ENCODE measurements around the gene OMP. TPM values are rescaled to one million over a fixed set of nuclear protein-coding genes. Genes with fewer than 3 reads are reported as not detected.

The OMP gene
- total and polyA plus RNA-seq, 2 of the 13 experiments (the other 11 are each of a cell fraction or from before 2014, with no cell fraction given): not detected

DNA sequence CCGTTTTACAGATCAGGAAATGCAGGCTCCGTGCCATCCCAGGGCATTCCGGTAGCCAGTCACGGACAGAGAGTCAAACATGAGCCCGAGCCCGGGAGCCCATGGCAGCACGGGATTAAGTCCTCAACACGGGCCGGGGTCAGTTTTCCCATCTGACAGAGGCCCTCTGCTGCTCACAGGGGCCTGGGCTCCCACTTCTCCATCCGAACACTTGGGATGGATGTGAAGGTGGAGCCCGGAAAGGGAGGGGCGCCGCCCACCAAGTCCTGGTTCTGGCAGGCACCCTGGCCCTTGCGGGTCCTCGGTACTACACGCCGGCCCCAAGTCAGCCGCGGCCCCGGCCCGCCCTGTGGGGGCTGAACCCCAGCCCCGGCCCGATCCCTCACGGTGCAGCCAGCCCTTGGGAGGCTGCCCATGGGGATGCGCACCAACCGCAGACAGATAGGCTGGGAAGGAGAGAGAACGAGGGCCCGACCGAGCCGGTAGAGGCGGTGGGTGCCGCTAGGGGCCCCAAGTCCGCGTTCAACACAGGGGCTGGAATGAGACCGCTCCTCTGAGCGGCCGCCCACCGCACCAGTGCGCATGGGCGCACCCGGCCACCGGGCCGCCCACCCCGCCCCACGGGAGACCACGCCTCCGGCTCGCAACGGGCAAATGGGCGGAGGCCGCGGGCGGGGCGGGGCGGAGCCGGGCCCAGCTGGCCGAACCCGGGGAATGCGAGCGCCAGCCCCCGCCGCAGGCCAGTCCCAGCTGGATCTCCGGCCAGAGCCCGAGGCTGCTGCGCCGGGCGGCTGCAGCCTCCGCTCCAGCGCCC, 36.2 kb upstream of the OMP start, which contains the start of gene CAPN5 (continued):
- TF ChIP-seq SP140L (CRISPR knock-in tag; IDR thresholded peaks at IDR 0.05; ENCODE audit: borderline replicate concordance) (no peak), GATAD1 (CRISPR knock-in tag; IDR thresholded peaks at IDR 0.05) (peak; percentile 4; the same call in 1 of the 2 replicates), CBX1 (IDR thresholded peaks at IDR 0.05; ENCODE audit: low read depth) (no peak), ZNF337 (CRISPR knock-in tag; IDR thresholded peaks at IDR 0.05; ENCODE audit: borderline replicate concordance, low read depth) (peak; percentile 35; the same call in 1 of the 2 replicates), ZNF205 (CRISPR knock-in tag; IDR thresholded peaks at IDR 0.05) (peak; percentile 47; the same call in 1 of the 2 replicates), ZNF547 (CRISPR knock-in tag; IDR thresholded peaks at IDR 0.05) (peak; percentile 73), ZNF33B (CRISPR knock-in tag; IDR thresholded peaks at IDR 0.05) (0 out of 2 replicates have a peak, but pooled peaks have one; percentile 18), ARID2 (CRISPR knock-in tag; IDR thresholded peaks at IDR 0.05; ENCODE audit: borderline replicate concordance) (0 out of 2 replicates have a peak, but pooled peaks have one; percentile 46), HNF4G (IDR thresholded peaks at IDR 0.05; ENCODE audit: borderline replicate concordance, low read depth, low read length) (no peak), HNF4G (CRISPR knock-in tag; IDR thresholded peaks at IDR 0.05; ENCODE audit: borderline replicate concordance, low read depth) (0 out of 2 replicates have a peak, but pooled peaks have one; percentile 47), PRPF4 (IDR thresholded peaks at IDR 0.05; ENCODE audit: low read depth, low read length, poor library complexity, severe bottlenecking) (no peak), HMGA1 (CRISPR knock-in tag; conservative IDR thresholded peaks at IDR 0.05) (no peak), HMG20A (CRISPR knock-in tag; IDR thresholded peaks at IDR 0.05; ENCODE audit: borderline replicate concordance) (no peak), ZNF724P (CRISPR knock-in tag; IDR thresholded peaks at IDR 0.05; ENCODE audit: borderline replicate concordance) (0 out of 2 replicates have a peak, but pooled peaks have one; percentile 68), ZFYVE20 (CRISPR knock-in tag; IDR thresholded peaks at IDR 0.05; ENCODE audit: borderline replicate concordance, low read depth) (no peak)
- TF ChIP-seq, protein P1, sequence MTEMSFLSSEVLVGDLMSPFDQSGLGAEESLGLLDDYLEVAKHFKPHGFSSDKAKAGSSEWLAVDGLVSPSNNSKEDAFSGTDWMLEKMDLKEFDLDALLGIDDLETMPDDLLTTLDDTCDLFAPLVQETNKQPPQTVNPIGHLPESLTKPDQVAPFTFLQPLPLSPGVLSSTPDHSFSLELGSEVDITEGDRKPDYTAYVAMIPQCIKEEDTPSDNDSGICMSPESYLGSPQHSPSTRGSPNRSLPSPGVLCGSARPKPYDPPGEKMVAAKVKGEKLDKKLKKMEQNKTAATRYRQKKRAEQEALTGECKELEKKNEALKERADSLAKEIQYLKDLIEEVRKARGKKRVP (CRISPR knock-in tag; IDR thresholded peaks at IDR 0.05): 0 out of 4 replicates have a peak, but pooled peaks of 1 of the 2 experiments have one; percentile 16
- TF ChIP-seq, protein P2, sequence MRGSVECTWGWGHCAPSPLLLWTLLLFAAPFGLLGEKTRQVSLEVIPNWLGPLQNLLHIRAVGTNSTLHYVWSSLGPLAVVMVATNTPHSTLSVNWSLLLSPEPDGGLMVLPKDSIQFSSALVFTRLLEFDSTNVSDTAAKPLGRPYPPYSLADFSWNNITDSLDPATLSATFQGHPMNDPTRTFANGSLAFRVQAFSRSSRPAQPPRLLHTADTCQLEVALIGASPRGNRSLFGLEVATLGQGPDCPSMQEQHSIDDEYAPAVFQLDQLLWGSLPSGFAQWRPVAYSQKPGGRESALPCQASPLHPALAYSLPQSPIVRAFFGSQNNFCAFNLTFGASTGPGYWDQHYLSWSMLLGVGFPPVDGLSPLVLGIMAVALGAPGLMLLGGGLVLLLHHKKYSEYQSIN (CRISPR knock-in tag; IDR thresholded peaks at IDR 0.05; ENCODE audit: borderline replicate concordance): no peak
- TF ChIP-seq, protein P3, sequence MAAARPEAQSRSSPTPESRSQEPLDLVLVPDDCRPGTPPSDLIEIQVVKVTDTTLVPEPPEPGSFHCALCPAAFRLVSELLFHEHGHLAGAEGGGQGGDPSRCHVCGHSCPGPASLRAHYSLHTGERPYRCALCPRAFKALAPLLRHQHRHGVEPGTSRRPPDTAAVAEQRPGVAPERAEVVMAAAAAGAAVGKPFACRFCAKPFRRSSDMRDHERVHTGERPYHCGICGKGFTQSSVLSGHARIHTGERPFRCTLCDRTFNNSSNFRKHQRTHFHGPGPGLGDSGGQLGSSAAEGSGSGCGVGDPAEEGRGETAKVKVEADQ (CRISPR knock-in tag; IDR thresholded peaks at IDR 0.05; ENCODE audit: borderline replicate concordance): peak; percentile 84; the same call in 1 of the 2 replicates
- TF ChIP-seq, protein P4, sequence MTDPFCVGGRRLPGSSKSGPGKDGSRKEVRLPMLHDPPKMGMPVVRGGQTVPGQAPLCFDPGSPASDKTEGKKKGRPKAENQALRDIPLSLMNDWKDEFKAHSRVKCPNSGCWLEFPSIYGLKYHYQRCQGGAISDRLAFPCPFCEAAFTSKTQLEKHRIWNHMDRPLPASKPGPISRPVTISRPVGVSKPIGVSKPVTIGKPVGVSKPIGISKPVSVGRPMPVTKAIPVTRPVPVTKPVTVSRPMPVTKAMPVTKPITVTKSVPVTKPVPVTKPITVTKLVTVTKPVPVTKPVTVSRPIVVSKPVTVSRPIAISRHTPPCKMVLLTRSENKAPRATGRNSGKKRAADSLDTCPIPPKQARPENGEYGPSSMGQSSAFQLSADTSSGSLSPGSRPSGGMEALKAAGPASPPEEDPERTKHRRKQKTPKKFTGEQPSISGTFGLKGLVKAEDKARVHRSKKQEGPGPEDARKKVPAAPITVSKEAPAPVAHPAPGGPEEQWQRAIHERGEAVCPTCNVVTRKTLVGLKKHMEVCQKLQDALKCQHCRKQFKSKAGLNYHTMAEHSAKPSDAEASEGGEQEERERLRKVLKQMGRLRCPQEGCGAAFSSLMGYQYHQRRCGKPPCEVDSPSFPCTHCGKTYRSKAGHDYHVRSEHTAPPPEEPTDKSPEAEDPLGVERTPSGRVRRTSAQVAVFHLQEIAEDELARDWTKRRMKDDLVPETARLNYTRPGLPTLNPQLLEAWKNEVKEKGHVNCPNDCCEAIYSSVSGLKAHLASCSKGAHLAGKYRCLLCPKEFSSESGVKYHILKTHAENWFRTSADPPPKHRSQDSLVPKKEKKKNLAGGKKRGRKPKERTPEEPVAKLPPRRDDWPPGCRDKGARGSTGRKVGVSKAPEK (CRISPR knock-in tag; IDR thresholded peaks at IDR 0.05; ENCODE audit: borderline replicate concordance): no peak
- TF ChIP-seq, protein P5, sequence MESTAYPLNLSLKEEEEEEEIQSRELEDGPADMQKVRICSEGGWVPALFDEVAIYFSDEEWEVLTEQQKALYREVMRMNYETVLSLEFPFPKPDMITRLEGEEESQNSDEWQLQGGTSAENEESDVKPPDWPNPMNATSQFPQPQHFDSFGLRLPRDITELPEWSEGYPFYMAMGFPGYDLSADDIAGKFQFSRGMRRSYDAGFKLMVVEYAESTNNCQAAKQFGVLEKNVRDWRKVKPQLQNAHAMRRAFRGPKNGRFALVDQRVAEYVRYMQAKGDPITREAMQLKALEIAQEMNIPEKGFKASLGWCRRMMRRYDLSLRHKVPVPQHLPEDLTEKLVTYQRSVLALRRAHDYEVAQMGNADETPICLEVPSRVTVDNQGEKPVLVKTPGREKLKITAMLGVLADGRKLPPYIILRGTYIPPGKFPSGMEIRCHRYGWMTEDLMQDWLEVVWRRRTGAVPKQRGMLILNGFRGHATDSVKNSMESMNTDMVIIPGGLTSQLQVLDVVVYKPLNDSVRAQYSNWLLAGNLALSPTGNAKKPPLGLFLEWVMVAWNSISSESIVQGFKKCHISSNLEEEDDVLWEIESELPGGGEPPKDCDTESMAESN (CRISPR knock-in tag; conservative IDR thresholded peaks at IDR 0.05): peak; percentile 78

All from HepG2 (cell line).